Measurements from ENCODE around the gene CDKN1A. TPM values are rescaled to one million over a fixed set of nuclear protein-coding genes. Genes with fewer than 3 reads are reported as not detected.

CDKN1A gene
- total RNA-seq, 1 donor from 2014 or later = 516 TPM

DNA sequence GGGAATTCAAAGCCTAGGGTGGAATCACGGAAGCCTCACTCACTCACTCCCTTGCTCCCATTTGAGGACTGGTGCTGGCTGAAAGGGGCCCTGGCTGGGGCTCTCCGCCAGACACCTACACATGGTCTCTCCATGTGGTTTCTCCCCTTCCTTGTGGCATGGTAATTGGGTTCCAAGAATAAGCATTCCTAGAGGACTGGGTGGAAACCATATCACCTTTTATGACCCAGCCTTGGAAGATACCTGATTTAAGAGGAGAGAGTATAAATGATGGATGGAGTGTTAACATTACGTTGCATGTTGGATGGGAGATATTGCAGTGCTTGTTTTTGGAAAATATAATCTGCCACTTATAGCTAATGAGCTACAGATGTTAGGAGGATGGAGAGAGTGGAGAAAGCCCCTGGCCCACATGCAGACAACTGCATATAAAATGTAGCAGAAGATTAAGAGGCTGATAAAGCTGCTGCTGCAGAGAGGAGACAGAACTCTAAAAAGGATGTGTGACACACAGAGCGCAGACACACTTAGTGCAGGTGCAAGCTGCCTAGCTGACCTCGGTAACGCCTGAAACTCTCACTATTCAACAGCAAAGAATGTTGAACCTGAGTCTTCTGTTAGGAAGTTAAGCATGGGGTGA, 23.3 kb upstream of the CDKN1A start:
- DNase-seq (ENCODE audit: low read depth) = no peak

- DNase-seq (ENCODE audit: low read depth) = peak; percentile 97
These were observed 22.1 kb upstream of the CDKN1A start for GRCh38 chr6:36656441-36656840.

DNA sequence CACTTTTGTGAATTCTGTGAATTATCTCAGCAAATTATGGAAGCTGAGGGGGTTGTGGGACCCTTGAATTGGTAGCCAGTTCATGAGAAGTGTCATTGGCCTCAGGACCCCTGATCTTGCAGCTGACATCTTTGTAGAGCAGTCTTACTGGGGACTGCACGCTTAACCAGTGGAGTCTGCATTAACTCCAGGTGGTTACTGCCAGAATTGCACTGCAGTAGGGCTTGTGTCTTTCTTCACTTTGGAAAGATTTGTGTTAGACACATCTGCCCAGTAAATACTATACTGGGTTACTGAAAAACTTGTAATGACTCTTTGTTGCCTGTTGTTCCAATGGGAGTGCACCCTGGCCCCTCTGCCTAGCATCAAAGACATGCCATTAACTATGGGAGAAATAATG, 21.2 kb upstream of the CDKN1A start:
- no peak for DNase-seq (ENCODE audit: low read depth)

DNA sequence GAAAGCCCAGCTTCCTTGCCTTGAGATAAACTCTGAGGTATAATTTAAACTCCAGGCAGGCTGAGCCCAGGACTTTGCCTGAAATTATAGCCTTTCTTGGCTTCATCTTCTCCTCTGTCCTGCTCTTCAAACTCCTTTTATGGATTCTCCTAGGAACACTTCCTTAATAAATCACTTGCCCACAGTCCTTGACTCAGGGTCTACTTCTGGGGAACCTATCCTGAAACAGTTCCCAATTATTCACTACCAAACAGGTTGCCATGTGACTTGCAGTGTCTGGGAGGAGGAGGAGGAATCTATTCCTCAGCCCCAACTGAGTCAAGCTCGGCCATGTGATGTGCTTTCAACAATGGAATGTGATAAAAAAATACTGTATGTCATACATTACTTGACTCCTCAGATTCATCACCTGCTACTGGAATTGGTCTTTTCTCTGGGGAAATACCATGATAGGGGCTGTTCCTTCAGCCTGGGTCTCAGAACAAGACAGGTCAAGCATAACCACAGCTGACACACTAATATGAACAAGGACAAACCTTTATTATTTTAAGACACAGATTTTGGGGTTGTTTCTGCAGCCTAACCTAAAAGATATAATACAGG, 20.5 kb upstream of the CDKN1A start:
- peak; percentile 95 for DNase-seq (ENCODE audit: low read depth)

DNA sequence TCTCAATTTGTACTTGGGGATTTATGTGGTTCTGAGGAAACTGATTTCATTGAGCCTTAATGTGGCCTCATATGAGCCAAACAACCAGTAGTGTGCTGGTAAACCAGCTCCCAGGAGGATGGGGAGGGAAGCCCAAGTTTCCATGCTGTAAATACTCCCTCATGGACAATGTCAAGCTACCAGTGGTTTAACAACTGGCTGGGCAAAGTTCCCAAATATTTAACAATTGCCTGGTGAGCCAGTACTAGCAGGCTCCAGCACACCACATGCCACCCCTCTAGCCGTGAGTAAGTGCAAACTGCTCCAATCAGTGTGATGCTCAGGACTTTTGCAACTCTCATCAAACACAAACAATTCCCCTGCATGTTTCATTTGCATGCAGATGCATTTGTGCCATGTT, 19.2 kb upstream of the CDKN1A start:
- peak; percentile 91 for DNase-seq (ENCODE audit: low read depth)

- no peak for DNase-seq (ENCODE audit: low read depth)
These were observed 17.6 kb upstream of the CDKN1A start for GRCh38 chr6:36660771-36661471.

- no peak for DNase-seq (ENCODE audit: low read depth)
These were observed 16.1 kb upstream of the CDKN1A start for GRCh38 chr6:36662380-36662779.

- DNase-seq (ENCODE audit: low read depth) = no peak
These were observed 15.7 kb upstream of the CDKN1A start for GRCh38 chr6:36662827-36663256.

- DNase-seq (ENCODE audit: low read depth) = no peak
These were observed 14.7 kb upstream of the CDKN1A start for GRCh38 chr6:36663504-36664446.

GRCh38 chr6:36665180-36665579, 13.3 kb upstream of the CDKN1A start:
- no peak for DNase-seq (ENCODE audit: low read depth)

GRCh38 chr6:36666287-36666686, 12.2 kb upstream of the CDKN1A start:
- no peak for DNase-seq (ENCODE audit: low read depth)

DNA sequence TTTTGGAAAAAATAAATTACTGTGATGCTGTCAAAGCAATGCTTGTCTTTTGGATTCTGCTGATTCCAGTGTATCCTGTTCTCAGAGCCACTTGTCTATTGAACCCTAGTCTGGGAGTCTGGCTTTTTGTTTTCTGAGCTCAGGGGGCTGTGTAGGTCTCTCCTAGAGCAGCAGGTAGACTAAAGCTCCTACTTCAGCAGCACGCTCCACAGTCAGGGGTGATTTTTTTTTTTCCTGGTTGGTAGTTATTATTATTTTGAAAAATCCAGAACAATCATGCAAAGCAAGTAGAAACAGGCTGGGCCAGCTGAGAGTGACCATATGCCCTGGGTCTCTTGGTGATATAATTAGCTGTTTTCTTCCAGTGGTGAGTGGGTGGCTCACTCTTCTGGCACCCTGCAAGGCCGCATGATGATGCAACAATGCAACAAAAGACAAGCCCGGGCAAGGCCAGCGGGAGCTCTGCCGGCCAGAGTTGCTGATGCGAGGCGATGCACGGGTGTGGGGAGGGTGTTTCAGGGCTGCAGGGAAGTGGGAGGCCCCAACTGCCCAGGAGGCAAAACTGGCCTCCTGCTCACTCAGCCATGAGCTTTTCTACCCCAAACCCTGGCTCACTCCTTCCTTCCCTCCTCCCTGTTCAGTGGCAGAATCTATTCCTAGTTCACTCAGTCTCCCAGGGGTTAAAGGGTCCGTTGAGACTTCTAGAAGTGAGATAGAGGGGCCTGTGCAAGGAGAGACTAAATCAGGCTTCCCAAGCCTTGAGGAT, 11.5 kb upstream of the CDKN1A start:
- peak; percentile 97 for DNase-seq (ENCODE audit: low read depth)

DNA sequence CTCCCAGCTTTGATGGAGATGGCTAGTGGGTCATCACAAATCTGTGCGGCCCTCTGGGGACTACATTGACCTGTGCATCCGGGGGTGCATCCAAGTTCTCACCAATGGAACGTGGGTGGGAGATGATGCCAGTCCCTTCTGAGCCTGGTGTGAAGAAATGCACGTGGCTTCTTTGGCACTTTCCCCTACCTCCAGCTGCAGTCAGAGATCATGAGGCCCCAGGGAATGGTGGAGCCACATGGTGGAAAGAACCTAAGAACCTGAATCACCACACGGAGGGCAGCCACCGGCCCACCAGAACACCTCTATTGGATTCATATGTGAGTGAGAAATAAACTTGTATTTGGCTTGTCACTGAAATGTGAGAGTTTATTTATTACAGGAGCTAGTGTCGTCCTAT, 9.9 kb upstream of the CDKN1A start:
- no peak for DNase-seq (ENCODE audit: low read depth)

DNA sequence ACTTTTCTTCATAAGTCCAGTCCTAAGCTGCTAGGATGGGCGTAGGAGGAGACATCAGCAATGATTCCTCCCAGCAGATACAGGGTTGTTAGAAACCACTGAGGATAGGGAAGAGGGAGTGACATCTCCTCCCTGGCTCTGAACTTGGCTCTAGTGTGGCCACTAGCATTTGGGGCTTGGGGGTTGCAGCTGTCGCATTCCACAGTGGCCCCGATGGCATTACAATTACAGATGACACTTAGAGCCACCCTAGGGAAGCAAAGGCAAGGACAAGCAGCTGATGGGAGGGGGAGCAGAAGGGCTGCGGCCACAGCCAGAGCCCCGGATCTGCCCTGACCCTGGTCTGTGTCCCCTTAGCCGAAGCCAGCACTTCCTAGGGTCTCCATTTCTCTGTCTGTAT, 9.5 kb upstream of the CDKN1A start:
- no peak for DNase-seq (ENCODE audit: low read depth)

DNA sequence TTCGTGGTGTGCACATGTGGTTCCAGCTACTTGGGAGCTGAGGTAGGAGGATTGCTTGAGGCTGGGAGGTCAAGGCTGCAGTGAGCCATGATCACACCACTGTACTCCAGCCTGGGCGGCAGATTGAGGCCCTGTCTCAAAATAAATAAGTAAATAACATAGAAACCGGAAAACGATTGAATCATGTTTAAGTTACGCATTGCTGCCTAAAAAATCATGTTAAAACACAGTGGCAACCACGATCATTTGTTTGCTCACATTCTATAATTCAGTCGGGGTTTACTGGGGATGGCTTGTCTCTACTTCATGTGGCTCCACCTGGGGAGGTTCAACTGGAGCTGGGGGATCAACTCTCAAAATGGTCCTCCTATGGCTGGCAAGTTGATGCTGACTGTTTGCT, 8.2 kb upstream of the CDKN1A start:
- DNase-seq (ENCODE audit: low read depth) = no peak

- no peak for DNase-seq (ENCODE audit: low read depth)
These were observed 6.7 kb upstream of the CDKN1A start for GRCh38 chr6:36671687-36672375.

DNA sequence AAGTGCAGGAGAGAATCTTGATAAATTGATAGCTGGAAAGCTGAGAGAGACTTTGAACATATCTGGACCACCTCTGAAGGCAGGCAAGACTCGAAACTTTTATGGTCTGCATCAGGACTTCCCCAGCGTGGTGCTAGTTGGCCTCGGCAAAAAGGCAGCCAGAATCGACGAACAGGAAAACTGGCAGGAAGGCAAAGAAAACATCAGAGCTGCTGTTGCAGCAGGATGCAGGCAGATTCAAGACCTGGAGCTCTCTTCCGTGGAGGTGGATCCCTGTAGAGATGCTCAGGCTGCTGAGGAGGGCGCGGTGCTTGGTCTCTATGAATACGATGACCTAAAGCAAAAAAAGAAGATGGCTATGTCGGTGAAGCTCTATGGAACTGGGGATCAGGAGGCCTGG, 4.6 kb upstream of the CDKN1A start:
- no peak for DNase-seq (ENCODE audit: low read depth)

DNA sequence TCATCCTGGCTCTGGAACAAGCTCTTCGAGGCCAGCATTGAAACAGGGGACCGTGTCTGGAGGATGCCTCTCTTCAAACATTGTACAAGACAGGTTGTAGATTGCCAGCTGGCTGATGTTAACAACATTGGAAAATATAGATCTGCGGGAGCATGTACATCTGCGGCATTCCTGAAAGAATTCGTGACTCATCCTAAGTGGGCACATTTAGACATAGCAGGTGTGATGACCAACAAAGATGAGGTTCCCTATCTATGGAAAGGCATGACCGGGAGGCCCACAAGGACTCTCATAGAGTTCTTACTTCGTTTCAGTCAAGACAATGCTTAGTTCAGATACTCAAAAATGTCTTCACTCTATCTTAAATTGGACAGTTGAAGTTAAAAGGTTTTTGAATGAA, 3.6 kb upstream of the CDKN1A start:
- DNase-seq (ENCODE audit: low read depth) = no peak

DNA sequence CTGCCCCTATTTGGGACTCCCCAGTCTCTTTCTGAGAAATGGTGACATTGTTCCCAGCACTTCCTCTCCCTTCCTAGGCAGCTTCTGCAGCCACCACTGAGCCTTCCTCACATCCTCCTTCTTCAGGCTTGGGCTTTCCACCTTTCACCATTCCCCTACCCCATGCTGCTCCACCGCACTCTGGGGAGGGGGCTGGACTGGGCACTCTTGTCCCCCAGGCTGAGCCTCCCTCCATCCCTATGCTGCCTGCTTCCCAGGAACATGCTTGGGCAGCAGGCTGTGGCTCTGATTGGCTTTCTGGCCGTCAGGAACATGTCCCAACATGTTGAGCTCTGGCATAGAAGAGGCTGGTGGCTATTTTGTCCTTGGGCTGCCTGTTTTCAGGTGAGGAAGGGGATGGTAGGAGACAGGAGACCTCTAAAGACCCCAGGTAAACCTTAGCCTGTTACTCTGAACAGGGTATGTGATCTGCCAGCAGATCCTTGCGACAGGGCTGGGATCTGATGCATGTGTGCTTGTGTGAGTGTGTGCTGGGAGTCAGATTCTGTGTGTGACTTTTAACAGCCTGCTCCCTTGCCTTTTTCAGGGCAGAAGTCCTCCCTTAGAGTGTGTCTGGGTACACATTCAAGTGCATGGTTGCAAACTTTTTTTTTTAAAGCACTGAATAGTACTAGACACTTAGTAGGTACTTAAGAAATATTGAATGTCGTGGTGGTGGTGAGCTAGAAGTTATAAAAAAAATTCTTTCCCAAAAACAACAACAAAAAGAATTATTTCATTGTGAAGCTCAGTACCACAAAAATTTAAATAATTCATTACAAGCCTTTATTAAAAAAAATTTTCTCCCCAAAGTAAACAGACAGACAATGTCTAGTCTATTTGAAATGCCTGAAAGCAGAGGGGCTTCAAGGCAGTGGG, 2.1 kb upstream of the CDKN1A start:
- no peak for DNase-seq (ENCODE audit: low read depth)

Data from renal cortical epithelial cell (primary cell).